HG03558 (cell line): ENCODE measurements around the gene RMND5B.

Source experiments
- ATAC-seq: cut with Tn5 transposase; IDR thresholded peaks from one replicate; pipeline ENCODE4 v1.9.1; 2021; ENCODE audit warnings: moderate number of reproducible peaks; ENCODE audit not compliant: unreplicated experiment; ENCODE audit errors: extremely low read depth

The RMND5B gene

GRCh38 chr5:178198706-178199105, 67.9 kb downstream of the RMND5B start:
- ATAC-seq, result no peak

DNA sequence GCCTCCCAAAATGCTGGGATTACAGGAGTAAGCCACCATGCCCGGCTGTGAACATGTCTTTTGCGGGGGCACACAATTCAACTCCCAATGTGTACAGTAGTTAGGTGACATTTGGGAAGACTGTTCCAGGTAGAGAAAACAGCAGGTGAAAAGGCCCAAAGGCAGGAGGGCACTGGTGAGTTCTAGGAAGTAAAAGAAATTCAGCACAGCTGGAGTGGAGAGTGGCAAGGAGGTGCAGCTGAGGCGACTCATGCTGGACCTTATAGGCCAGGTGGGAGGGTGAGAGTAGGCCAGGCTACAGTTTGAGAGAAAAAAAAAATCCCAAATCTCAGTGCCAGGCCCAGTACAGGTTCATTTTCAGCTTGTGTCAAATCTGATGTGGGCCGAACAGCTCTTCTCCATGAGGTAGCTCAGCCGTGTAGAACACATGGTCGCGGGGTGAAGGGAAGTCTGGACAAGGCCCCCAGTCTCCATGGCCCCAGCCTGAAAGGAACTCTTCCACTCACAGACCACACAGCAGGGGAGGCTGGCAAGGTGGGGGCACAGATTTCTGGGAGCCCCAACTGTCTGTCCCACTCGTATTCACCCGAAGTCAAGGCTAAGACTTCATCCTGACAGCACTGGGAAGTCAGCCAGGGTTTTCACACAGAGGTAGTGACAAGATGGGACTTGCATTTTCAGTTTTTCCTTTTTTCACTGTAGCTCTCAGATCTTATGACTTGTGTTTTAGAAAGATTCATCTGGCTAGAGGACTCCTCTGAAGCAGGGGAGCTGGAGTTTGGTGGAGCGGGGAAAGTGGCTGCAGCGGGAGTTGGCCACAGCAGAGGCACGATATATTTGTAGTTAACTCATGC, 69.0 kb downstream of the RMND5B start:
- no peak for ATAC-seq
